Activated CD4-positive, alpha-beta T cell treated with anti-CD3 and anti-CD28 coated beads, Interleukin-2, Interleukin-4, amounts not matched to agents 100 ng/mL and 50 ng/mL, durations not matched to agents 16 hours and 8 hours (primary cell): ENCODE results near the gene NGFR.

ENCODE experiments used
- DNase-seq: peaks from one replicate; pipeline ENCODE4 v3.0.0-alpha.2; 2020; ENCODE audit warnings: low spot score

NGFR gene

GRCh38 chr17:49515196-49515770 is 20.2 kb downstream of the NGFR start:
- no peak for DNase-seq

- no peak for DNase-seq
These were observed 21.1 kb downstream of the NGFR start for GRCh38 chr17:49516180-49516579.

- no peak for DNase-seq
These were observed 23.4 kb downstream of the NGFR start for GRCh38 chr17:49518346-49519078.

- DNase-seq: no peak
These were observed 24.7 kb downstream of the NGFR start for GRCh38 chr17:49519781-49520180.

GRCh38 chr17:49520386-49521087 is 25.4 kb downstream of the NGFR start:
- DNase-seq: no peak

- no peak for DNase-seq
These were observed 26.0 kb downstream of the NGFR start for GRCh38 chr17:49521088-49521450.

- DNase-seq: no peak
These were observed 26.6 kb downstream of the NGFR start for GRCh38 chr17:49521471-49522356.

GRCh38 chr17:49522357-49522890 is 27.3 kb downstream of the NGFR start:
- no peak for DNase-seq

GRCh38 chr17:49523196-49523595 is 28.1 kb downstream of the NGFR start:
- no peak for DNase-seq

GRCh38 chr17:49523706-49524472 is 28.8 kb downstream of the NGFR start:
- peak; percentile 44 for DNase-seq

GRCh38 chr17:49524473-49525359 is 29.6 kb downstream of the NGFR start:
- DNase-seq: no peak

- DNase-seq: no peak
These were observed 31.0 kb downstream of the NGFR start for GRCh38 chr17:49525831-49526741.

GRCh38 chr17:49527927-49528651 is 33.0 kb downstream of the NGFR start:
- DNase-seq: no peak

GRCh38 chr17:49528966-49529365 is 33.9 kb downstream of the NGFR start:
- DNase-seq: no peak

- no peak for DNase-seq
These were observed 35.0 kb downstream of the NGFR start for GRCh38 chr17:49530118-49530517.

GRCh38 chr17:49543860-49544259 is 48.8 kb downstream of the NGFR start:
- no peak for DNase-seq

GRCh38 chr17:49545007-49545660 is 50.0 kb downstream of the NGFR start:
- no peak for DNase-seq
